ENCODE measurements around the gene LRRFIP2.
"Not testable (repeated sequence)": the region's sequence is repeated elsewhere in the genome, so short reads cannot be mapped to it uniquely, and the experiment has no call there.

LRRFIP2 gene

GRCh38 chr3:37183976-37184375 lies 9.6 kb upstream of the LRRFIP2 start:
- no peak for DNase-seq

GRCh38 chr3:37183375-37183831 lies 9.0 kb upstream of the LRRFIP2 start:
- no peak for DNase-seq

GRCh38 chr3:37182816-37183215 lies 8.4 kb upstream of the LRRFIP2 start:
- no peak for DNase-seq

GRCh38 chr3:37181756-37182155 lies 7.4 kb upstream of the LRRFIP2 start:
- DNase-seq = no peak

GRCh38 chr3:37179144-37179967 lies 5.0 kb upstream of the LRRFIP2 start:
- DNase-seq = no peak

GRCh38 chr3:37173806-37174205 lies 576 bp downstream of the LRRFIP2 start:
- DNase-seq = no peak

GRCh38 chr3:37171144-37171543 lies 3.2 kb downstream of the LRRFIP2 start:
- no peak for DNase-seq

GRCh38 chr3:37170513-37170912 lies 3.9 kb downstream of the LRRFIP2 start:
- no peak for DNase-seq

- DNase-seq = no peak
Measured at GRCh38 chr3:37170060-37170459, 4.3 kb downstream of the LRRFIP2 start.

- DNase-seq = no peak
Measured at GRCh38 chr3:37168896-37169295, 5.5 kb downstream of the LRRFIP2 start.

- no peak for DNase-seq
Measured at GRCh38 chr3:37163262-37164015, 10.9 kb downstream of the LRRFIP2 start.

GRCh38 chr3:37162501-37163245 lies 11.7 kb downstream of the LRRFIP2 start:
- no peak for DNase-seq

- no peak for DNase-seq
Measured at GRCh38 chr3:37161351-37161750, 13.0 kb downstream of the LRRFIP2 start.

GRCh38 chr3:37155782-37156181 lies 18.6 kb downstream of the LRRFIP2 start:
- no peak for DNase-seq

GRCh38 chr3:37154668-37155314 lies 19.6 kb downstream of the LRRFIP2 start:
- DNase-seq = no peak

GRCh38 chr3:37150621-37151020 lies 23.8 kb downstream of the LRRFIP2 start:
- DNase-seq = no peak

- no peak for DNase-seq
Measured at GRCh38 chr3:37149257-37149656, 25.1 kb downstream of the LRRFIP2 start.

GRCh38 chr3:37148208-37148607 lies 26.2 kb downstream of the LRRFIP2 start:
- DNase-seq = no peak

GRCh38 chr3:37147666-37148065 lies 26.7 kb downstream of the LRRFIP2 start:
- no peak for DNase-seq

GRCh38 chr3:37146927-37147326 lies 27.5 kb downstream of the LRRFIP2 start:
- not testable (repeated sequence) for DNase-seq

GRCh38 chr3:37145611-37146010 lies 28.8 kb downstream of the LRRFIP2 start:
- no peak for DNase-seq

GRCh38 chr3:37144806-37145205 lies 29.6 kb downstream of the LRRFIP2 start:
- peak; percentile 33 for DNase-seq

- DNase-seq = no peak
Measured at GRCh38 chr3:37143821-37144220, 30.6 kb downstream of the LRRFIP2 start.

Measured in CD4-positive, alpha-beta T cell treated with Interleukin-17A for 1 hour (primary cell).